HG03442 (cell line): Measurements from ENCODE around the gene STXBP4.
"Not testable (repeated sequence)": the region's sequence is repeated elsewhere in the genome, so short reads cannot be mapped to it uniquely, and the experiment has no call there.

ENCODE experiments used
- ATAC-seq: cut with Tn5 transposase; IDR thresholded peaks from one replicate; pipeline ENCODE4 v1.9.1; 2021; ENCODE audit warnings: mild to moderate bottlenecking, moderate library complexity; ENCODE audit not compliant: unreplicated experiment

Gene STXBP4

DNA sequence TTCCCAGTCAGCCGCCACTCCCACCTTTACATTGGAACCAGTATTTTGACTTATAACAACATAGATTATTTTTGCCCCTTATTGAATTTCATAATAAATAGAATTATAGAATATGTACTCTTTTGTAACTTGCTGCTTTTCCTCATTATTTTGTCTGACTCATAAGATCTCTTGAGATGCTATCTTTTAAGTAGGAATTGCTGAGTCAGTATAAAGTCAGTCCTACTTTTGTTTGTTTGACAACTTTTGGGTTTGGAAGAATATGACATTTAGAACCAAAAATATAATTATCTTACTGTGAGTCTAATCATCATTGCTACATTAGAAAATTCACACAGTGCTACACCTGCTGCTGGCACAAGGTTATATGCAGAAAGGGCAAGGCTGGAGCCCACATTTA, 69.7 kb downstream of the STXBP4 start:
- no peak for ATAC-seq

DNA sequence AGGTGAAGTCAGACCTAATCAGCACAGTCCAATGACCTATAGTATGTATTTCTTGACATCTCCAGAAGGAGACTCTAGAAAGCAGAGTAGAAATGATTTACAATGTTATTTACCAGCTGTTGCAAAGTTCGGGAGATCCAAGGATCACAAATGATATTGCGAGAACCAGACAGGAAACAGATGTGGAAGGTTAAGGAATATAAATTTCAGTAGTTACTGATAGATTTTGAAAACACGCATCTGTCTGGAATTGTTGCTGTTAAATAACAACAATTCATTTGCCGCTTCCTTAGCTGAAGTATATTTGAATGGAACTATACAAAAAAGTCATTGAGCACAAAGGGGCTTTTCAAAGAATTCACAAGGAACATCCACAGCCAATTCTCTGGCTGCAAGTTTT, 72.0 kb downstream of the STXBP4 start:
- no peak for ATAC-seq

GRCh38 chr17:55053855-55054254, 85.3 kb downstream of the STXBP4 start:
- ATAC-seq, result no peak

DNA sequence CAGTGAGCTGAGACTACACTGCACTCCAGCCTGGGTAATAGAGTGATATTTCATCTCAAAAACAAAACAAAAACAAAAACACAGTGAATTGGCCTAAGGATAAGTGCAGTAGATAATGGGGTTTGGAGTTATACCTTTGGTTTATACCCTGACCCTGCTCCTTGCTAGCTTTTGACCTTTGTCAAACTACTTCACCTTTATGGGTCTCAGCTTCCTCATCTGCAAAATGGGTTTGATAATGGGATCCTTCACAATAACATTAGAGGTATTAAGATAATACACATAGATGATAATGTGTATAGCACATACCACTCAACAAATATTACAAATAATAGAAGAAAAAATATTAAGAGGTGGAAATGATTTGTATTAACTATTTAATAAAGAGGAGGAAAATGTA, 85.9 kb downstream of the STXBP4 start:
- ATAC-seq, result no peak

DNA sequence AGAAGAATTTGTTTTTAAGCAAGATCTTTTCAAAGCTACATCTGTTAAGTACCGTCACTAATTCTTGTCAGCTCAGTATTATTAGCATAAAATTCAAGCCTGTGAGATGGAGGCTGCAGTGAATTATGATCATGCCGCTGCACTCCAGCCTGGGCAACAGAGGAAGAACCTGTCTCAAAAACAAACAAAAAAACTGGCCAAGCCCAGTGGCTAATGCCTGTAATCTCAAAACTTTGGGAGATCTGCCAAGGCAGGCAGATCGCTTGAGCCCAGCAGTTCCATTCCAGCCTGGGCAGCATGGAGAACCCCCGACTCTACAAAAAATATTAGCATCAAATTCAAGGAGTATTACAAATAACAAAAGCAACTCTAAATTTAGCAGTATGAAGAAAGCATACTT, 88.0 kb downstream of the STXBP4 start:
- ATAC-seq, result no peak

GRCh38 chr17:55057184-55057583, 88.6 kb downstream of the STXBP4 start:
- ATAC-seq, result no peak

- ATAC-seq, result no peak
These were observed 91.2 kb downstream of the STXBP4 start for GRCh38 chr17:55059724-55060123.

GRCh38 chr17:55062921-55063320, 94.4 kb downstream of the STXBP4 start:
- ATAC-seq, result no peak

GRCh38 chr17:55063885-55064874, 95.6 kb downstream of the STXBP4 start:
- no peak for ATAC-seq

GRCh38 chr17:55067697-55068439, 99.3 kb downstream of the STXBP4 start:
- ATAC-seq, result no peak

GRCh38 chr17:55068862-55069811, 100.6 kb downstream of the STXBP4 start:
- ATAC-seq, result no peak

GRCh38 chr17:55069983-55070529, 101.5 kb downstream of the STXBP4 start:
- ATAC-seq, result no peak

DNA sequence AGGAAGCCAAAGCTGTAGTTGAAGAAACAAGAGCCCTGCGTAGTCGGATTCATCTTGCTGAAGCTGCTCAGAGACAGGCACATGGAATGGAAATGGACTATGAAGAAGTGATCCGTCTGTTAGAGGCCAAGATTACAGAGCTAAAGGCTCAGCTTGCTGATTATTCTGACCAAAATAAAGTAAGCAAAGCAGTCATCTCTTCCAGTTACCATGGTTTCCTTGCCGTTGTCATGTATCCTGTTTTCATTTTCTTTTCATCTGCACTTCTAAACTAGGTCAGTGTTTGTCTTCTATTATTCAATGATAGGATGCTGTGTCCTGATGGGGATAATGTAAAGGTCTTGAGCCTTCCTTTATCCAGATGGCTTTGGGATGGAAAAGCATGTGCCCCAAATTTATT, 104.3 kb downstream of the STXBP4 start:
- ATAC-seq, result no peak

DNA sequence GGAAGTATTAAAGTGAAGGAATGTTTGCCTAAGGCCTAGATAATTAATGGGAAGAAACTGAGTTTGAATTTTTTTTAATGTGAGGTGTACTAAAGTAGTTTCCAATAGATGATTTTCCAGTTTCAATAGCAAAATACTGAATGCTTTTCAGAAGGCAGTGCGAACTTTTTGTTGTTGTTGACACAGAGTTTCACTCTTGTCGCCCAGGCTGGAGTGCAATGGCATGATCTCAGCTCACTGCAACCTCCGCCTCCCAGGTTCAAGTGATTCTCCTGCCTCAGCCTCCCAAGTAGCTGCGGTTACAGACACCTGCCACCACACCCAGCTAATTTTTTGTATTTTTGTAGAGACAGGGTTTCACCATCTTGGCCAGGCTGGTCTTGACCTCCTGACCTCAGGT, 104.9 kb downstream of the STXBP4 start:
- not testable (repeated sequence) for ATAC-seq

GRCh38 chr17:55081559-55081958, 113.0 kb downstream of the STXBP4 start:
- no peak for ATAC-seq

DNA sequence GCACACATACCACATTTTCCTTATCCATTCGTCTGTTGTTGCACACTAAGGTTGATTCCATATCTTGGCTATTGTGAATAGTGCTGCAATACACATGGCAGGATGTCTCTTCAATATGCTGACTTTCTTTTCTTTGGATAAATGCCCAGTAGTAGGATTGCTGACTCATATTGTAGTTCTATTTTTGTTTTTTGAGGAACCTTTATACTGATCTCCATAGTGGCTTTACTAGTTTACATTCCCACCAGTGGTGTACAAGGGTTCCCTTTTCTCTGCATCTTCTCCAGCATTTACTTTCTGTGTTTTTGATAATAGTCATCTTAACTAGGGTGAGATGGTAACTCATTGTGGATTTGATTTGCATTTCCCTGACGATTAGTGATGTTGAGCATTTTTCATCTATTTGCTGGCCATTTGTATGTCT, 118.1 kb downstream of the STXBP4 start:
- ATAC-seq, result no peak

- no peak for ATAC-seq
These were observed 120.7 kb downstream of the STXBP4 start for GRCh38 chr17:55089256-55089655.

DNA sequence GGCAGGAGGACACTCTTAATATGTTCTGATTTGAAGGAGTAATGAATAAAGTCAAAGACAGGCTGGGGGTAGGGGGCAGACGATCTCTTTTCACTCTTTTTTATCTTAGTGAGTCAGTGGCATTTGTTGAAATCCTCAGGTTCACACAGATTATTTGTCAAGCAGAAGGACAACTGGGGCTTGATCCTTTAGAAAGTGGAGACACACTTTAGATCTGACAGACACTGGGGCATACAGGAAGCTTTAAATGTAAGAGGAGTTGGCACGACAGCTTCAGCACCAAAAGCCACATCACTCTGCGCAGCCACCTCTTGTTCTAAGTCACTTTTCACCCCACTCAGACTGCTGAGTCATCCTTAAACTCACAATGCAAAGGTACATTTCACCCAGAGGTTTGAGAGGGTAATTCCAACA, 121.5 kb downstream of the STXBP4 start:
- peak; percentile 99 for ATAC-seq

GRCh38 chr17:55093353-55093752, 124.8 kb downstream of the STXBP4 start:
- no peak for ATAC-seq

GRCh38 chr17:55098765-55099164, 130.2 kb downstream of the STXBP4 start:
- ATAC-seq, result no peak
